NCI-H1105 treated with DMSO at 0.1 percent for 48 hours (cell line): ENCODE results near the gene RELL1.

ENCODE experiments used
- DNase-seq: peaks from one replicate; lab custom pipeline; 2025; lab: John Stamatoyannopoulos, UW

The RELL1 gene

DNA sequence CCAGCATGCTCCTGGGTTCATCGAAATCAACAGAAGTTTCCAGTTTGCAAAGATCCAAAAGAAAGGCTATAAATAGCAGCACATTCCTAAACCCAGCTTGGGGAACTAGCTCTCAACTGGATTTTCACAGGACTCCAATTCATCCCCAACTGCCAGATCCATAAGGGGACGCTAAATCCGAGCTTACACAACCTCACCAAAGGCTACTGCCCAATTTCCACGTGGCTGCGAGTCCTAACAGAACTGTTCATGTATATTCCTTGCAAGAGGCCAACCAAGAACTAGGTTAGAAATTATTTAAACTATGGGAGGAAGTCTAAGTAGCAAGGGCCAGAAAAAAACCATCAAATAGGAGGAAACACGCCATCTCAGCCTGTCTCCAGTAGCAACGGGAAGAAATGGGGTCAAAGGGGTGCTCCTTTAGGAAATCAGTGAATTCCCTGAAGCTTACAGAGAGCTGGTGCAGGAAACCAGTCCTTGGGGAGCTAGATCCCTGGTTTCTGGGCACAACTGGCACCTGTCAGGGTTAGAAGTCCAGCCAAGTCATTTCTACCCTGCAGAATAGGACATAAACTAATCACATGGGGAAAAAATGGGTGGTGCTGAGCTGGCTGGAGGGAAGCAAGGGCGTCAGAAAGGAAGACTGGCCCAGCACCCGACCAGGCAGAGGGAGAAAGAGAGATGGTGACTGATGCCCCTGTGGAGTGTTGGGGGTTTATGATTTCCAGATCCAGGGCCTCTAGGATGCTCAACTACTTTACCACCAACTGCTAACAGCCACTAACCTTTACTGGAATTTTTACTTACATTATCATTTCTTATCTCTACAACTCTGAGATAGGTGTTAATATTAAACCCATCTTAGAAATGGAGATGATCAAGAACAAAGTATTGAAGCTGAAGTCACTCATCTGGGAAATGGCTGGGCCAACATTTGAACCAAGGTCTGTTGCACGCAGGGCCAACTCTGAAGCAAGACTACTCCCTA is 20.5 kb downstream of the RELL1 start:
- DNase-seq = no peak

DNA sequence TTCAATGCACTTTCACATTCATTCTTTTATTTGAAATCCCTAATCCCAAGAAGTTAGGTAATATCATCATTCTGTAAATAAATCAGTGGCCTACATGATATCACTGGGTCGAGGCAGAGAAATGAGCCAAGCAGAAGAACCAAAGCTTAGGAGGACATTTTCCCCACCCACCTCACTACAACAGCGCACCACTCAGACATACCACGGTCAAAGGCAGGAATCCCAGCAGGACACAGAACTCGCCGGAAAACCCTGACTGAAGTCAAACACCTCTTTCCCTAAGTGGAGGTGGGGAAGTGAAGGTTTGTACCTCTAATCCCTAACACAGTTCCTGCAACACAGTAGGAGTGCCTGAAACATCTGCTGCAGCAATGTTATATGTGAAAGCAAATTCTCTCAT is 21.5 kb downstream of the RELL1 start:
- DNase-seq = no peak

DNA sequence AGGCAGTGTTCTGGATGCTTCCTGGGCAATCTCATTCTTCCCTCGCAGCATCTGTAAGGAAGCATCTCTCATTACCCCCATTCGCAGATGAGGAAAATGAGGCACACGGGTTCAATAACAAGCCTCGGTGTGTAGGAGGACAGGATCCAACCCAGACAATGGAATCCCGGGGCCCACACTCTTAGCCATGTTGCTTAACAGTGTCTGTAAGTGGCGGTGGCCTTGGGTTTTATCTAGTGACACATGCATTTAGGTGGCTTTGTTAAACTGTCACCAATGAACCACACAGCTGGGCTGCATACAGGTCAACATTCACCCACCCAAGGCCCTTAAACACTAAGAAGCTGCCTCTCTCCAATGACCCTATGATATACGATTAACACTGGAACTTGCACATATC is 22.6 kb downstream of the RELL1 start:
- no peak for DNase-seq

DNA sequence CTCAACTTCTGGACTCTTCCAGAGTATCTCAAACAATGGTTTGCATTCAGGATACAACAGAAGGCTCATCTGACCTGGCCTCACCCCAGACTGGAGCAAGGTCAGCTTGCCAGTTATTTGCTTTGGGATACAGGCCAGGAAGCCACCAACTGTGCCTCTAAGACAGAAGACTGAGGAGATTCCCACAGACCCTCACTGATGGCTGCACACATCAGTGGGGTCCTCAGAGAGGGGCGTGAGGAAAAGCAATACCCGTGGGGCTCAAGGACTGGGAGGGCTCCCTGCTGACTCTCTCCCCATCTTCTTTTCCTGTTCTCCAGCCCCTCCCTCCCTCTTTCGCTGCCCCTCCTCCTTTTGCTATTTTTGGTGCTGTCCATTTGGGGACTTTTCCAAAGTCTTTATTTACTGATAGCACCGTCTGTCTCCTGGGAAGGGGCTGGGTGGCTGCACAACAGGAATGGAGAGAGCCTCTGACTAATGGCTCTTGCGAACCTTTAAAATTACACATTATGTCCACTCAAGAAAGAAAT is 23.2 kb downstream of the RELL1 start:
- no peak for DNase-seq

DNA sequence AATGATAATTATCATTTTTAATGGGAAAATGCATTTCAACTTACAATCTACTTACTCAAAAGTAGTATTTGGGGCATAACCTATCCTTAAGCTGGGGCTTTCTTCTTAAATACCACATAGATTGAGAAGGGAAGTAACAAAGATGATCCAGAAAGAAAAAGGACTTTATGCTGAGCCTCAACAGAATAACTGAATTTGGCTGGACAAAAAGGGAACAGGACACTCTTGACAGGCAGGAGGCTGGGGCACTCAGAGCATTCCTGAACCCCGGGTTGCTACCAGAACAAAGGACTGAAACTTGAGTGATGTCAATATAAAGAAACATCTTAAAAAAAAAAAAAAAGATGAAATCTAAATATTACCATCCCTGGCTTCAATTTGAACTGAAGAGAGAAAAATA is 23.9 kb downstream of the RELL1 start:
- no peak for DNase-seq

DNA sequence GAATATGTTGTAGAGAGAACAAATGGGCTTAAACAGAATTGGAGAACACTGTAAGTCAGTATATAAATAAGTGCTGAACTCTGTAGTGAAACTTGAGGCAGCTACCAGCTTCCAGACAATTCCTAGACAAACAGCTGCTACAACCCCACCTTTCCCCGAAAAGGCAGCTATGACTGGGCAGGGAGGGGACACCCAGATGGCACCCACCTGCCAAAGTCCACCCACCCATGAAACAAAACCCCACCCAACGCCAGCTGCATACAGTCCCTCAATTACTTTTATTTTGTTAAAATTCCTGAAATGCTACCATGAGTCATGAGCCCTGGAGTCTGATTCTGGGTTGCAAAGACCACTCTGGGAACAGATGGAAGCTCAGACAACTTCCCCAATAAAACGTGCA is 24.4 kb downstream of the RELL1 start:
- DNase-seq = no peak

DNA sequence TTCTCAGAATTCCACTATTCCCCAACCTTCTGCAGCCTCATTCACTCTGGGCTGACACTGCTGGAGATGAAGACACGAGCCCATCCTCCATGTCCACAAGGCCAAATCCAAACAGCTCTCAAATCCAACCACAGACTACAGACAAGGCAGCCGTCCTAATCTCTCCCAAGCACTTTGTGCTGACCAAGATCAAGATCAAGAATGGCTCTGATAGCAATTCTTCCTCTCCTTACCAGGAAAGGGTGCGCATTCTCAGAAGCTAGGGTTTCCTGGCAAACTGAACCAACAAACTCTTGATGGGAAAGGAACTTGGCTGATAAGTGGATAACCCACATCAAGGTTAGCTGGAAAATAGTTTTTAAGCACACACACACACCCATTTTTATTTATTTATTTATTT is 26.5 kb downstream of the RELL1 start:
- no peak for DNase-seq

DNA sequence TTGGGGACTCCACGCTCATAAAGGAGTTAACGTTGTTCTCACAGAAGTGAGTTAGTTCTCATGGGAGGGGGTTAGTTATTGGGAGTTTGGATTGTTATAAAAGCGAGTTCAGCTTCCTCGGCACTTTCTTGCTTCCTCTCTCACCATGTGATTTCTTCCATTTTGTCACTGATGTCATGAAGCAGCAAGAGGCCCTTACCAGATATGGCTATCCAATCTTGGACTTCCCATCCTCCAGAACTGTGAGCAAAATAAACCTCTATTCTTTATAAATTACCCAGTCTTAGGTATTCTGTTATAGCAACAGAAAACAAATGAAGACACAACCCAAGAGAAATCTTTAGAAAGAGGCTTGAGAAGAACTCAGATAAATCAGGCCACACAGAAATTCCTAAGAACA is 29.5 kb downstream of the RELL1 start:
- no peak for DNase-seq

DNA sequence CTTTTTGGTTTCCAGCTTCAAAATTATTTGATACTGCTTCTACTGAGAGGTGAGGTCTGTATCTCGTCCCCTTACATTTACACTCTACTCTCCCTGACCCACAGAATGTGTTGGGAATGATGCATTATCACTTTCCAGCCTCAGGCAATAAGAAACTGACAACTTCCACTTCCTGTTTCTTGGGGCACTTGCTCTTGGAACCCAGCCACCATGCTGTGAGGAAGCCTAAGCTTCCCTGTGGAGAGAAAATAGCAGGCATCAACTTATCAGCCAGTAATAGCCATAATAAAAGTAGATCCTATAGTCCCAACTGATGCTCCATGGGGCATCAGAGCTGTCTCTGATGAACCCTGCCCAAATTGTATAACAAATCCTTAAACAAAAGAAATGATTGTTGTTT is 32.6 kb downstream of the RELL1 start:
- no peak for DNase-seq

DNA sequence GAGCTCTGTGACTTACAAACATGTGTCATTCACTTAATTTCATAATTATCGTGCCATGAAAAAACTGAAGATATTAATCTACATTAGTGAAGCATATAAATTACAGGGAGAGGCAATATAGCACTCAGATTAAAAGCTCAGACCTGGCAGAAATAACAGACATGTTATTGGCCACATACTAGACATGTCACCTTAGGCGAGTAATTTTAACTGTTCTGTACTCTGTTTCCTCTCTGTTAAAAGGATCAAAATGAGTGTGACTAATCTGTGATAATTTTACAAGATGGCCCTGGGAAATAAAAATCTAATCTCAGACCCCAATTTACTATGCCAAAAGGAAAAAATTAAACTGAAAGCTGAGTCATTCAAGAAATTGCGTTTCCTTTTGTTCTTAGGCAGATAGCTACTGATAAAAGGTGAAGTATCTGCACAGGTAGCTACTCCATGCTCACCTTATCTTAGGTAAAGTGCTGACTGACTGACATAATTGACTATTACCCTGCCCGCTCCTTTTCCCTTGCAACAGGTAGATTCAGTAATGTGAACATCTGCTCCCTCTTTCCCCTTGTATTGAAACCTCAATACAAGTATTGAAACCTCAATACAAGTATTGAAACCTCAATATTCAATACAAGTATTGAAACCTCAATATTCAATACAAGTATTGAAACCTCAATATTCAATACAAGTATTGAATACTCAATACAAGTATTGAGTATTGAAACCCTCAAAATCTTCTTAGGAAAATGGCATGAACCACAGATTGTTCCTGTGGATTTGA is 33.2 kb downstream of the RELL1 start:
- DNase-seq = no peak

DNA sequence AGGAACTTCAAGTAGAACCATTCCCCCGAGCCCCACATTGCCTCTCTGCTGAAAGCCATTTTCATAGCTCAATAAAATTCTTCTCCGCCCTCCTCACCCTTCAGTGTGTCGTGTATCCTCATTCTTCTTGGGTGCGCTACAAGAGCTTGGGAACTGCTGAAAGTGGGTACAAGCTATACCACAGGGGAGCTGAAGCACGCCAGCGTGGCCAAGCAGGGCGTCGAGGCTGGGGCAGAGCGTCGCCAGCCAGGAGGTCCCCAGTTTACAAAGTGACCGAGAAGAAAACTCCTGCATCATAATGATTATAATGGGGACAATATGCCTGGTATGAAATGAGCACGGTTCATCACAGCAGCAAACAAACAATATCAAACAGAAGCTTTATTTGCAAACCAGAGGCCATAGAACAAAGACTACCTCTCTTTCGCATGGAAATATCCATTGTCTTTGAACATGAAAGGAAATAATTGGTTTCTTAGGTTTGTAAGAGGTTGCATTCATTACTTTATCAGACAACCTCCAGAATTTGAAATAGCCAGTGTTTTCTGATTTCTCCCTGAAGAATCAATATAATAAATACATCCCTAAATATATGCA is 34.3 kb downstream of the RELL1 start:
- no peak for DNase-seq

DNA sequence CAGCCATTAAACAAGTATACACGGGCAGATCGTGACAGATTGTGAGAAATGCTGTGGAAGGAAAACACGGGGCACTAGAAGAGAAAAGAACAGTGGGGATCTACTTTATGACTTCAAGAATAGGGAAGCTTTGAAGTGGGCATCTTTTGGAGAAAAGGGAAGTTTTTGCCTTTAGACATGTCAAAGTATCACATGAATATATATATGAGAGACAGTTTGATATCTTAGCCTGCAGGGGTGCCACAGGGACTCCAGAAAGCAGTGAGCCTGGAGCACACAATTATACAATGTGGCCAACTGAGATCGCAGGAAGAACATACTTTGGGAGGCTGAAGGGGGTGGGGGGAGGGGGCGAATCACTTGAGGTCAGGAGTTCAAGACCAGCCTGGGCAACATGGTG is 35.7 kb downstream of the RELL1 start:
- DNase-seq = no peak

DNA sequence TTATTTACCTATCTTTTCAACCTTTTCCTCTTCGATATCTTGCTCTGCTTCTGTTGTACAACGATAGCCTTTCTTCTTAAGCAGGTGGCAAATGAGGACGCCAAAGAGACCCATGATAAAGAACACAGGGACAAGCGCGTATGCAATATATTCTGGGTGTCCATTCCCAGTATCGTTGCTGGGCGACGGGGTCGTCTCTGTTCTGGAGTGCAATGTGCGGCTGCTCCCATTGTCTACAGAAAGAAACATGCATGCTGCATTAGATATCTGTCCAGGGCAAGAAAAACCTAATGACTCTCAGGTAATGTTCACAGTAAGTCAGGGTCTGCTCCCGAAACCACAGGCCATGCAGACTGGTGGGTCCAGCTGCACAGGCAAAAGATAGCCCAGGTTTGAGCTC is 36.9 kb downstream of the RELL1 start:
- no peak for DNase-seq

DNA sequence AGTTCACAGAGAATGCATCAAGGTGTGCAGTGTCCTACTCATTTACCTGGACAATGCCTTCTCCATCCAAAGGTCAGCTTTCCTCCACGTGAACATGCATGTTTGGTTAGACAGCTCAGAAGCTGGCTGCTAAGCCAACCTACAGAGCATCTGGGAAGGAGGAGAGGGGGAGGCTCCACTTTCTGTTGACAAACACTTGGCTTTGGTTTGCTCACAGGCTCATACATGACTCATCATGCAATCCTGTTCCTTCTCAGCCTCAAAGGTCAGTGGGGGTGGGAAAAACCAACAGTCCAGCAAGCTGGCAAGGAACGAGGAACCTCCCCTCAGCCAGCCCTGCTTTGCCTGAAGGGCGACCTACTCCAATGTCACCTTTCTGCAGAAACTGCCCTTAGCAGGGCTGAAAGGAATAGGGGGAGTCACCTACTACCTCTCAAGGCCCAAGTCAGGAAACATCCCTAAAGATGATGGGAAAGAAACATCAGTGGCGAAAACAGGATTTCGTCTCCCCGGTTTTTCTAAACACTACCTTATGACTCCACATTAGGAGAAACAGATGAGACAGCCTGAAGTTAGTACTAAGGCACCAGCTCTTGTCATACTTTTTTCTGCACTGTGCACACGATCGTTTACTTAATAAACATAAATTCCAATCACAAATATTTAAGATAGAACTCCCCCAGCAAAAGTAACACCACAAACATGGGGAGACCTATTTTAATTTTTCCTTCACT is 37.9 kb downstream of the RELL1 start:
- DNase-seq = no peak

DNA sequence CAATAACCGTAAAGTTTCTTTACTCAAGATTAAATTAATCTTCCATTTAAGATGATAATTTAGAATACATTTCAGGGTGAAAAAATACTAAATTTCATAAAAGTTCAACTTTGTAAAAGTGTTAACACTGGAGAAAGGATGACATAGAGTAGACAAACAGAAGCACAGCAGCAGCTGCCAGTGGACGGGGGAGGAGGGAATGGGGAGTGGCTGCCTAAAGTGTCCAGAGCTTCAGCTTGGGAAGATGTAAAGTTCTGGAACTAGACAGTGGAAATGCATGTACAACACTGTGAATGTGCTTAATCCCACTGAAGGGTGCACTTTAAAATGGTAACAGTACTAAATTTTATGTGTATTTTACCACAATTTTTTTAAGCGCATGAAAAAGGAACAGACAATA is 39.9 kb downstream of the RELL1 start:
- DNase-seq = no peak

DNA sequence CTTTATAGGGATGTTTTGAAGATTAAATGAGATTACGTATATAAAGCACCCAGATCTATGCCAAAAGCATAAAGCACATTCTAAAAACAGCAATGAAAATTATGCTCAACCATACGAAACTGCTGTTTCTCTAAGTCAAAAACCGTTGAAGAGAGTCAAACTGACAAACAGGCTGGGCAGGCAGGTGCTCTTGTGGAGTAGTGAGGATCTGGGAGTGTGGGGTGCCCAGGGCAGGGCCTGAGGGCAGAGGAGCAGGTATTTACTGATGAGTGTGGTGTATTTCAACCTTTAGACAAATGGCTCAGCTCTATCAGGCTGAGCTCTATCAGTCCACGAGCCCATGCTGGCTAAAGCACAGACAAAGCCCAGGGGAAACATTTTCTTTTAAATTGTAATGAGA is 40.4 kb downstream of the RELL1 start:
- DNase-seq = no peak

DNA sequence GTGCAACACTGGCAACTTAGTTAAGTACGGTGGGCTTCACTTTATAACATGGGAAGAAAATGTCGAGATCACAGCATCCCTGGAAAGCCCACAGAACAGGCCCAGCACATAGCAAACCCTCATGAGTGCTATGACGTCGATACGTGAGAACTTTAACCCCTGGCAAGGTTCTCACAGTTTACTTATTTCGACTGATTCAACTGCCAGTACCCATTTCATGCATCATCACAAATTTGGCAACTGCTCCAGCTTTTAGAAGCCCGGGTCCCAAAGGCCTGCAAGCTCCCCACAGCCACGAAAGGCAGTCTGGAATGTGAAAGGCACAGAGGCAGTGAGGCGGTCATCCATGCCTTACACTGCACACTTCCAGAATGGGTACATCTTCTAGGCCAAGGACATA is 41.2 kb downstream of the RELL1 start:
- no peak for DNase-seq

DNA sequence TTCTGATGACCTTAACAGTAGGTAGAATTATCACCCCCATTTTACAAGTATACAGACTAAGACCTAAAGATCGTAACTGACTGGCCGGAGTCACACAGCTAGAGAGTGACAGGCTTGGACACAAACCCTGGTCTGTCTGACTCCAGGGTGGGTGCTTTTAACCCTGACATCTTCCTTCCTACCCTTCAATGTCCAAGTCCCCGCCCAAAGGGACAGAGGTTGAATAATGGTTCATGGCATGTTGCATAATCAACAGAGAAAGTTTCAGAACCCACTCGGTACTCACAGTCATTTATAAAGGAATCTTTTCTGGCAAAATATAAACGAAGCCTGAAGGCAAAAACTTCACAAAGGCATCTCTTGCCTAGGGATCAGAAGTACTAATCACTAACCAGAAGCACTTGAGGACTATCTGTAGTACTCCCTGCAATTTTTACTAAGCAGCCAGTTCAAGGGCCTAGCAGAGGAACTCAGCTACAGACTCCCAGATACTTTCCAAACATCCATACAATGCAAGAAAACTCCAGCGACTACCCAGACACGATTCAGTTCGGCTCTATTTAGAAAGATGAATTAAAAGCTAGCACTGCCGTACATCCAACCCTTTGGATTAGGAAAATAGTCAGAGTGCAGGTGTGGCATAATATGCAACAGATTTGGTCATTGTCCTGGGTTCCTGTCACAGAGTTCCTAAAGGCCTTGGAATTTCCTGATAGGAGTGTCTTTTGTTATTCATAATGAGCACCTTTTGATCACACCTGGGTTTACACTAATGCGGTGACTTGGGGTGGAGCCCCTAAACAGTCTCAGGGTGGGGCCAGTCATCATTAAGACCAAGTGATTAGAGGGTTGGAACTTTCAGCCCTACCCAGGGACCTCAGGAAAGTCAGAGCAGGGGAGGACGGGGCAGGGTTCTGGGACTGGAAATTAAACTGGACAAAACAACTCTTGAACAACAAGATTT is 44.0 kb downstream of the RELL1 start:
- DNase-seq = no peak

DNA sequence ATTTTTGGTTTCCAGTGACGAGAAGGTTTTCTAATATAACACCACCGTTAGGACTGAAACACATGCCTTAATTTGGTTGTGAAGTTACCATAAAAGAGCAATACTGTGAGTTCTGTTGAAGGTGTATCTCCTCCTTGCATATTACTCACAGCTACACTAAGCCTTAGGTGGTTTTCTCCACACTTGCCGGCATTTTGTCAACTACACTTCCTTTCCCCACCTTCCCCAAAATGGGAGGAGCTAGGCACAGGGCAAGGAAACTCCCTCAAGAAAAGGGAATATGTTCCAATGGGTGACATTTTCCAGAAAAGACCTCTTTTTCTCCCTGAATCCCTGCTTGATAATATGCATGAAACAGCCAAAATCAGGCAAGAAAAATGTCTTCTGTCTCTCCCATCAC is 44.8 kb downstream of the RELL1 start:
- DNase-seq = no peak

DNA sequence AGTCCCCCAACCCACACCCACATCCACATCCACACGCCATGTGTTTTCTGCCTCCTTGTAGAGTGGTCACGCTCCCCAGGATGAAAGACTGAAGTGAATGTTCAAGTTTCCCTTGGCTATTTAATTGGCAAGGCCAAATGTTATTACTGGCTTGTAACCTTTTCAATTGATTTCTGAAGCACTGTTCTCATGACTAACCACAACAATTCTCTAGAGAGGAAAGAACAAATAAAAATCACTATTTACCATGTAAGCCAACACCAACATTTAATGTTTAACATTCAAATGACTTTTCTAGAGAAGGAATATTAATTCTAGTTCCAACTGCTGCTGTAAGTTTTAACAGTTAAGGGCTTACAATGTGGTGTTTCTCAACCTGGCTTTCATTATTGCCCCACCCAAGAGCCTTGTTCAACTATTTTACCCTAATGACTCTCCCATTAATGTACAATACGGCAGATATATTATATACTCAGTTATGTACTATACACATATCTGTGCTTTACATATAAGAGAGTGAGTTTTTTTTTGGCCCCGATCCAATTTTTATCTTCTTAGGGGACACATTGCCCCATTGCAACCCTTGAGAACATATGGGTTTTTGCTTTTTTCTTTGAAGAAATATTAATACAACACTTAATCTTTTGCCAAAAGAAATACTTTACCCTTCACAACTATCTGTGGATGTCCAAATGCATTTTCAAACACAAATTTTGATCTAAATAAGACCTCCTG is 46.5 kb downstream of the RELL1 start:
- DNase-seq = no peak
